ENCODE results near the gene MYCBP2.
"Not testable (repeated sequence)": the region's sequence is repeated elsewhere in the genome, so short reads cannot be mapped to it uniquely, and the experiment has no call there.

MYCBP2 gene

GRCh38 chr13:77213644-77214043 is 113.2 kb downstream of the MYCBP2 start:
- DNase-seq (ENCODE audit: low read depth) = no peak

DNA sequence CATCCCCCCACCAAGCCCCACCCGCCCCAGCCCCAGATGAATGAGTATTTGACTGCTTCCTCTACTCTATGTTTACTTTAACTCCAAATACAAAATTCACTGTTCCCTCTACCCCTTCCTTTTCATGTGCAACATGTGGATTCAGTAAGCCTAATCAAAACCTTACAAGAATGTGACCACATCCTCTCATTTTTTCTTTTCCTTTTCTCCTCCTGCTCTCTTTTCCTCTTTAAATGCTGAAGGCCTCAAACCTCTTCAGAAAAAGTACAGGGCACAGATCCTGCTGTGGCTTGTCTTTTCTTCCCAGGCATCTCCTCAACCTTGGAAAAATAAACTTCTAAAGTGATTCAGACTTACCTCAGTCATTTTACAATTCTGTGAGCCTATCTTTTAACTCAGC is 119.0 kb downstream of the MYCBP2 start:
- DNase-seq (ENCODE audit: low read depth) = peak; percentile 16

GRCh38 chr13:77198995-77199394 is 127.9 kb downstream of the MYCBP2 start:
- not testable (repeated sequence) for DNase-seq (ENCODE audit: low read depth)

DNA sequence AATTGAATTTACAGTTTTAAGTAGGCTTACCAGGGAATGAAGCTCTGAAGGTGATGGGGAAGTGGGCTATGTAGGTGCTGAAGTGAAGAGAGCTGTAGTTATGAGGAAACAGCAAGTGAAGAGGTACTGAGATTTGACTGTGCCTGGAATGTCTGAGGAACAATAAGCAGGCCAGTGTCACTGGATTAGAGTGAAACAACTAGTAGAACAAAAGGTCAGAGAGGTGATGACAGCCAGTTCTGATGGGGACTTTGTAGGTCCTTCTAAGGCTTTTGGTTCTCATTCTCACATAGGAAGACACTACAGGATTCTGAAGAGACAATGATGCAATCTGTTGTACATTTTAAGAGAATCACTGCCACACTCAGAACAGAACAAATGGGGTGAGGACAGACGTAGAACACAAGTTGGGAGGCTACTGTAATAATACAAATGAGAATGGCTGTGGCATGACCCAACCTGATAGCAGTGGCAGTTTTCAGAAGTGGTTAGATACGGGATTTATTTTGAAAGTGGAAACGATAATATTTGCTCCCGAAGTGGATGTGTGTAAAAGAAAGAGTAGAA is 130.8 kb downstream of the MYCBP2 start:
- DNase-seq (ENCODE audit: low read depth) = no peak

DNA sequence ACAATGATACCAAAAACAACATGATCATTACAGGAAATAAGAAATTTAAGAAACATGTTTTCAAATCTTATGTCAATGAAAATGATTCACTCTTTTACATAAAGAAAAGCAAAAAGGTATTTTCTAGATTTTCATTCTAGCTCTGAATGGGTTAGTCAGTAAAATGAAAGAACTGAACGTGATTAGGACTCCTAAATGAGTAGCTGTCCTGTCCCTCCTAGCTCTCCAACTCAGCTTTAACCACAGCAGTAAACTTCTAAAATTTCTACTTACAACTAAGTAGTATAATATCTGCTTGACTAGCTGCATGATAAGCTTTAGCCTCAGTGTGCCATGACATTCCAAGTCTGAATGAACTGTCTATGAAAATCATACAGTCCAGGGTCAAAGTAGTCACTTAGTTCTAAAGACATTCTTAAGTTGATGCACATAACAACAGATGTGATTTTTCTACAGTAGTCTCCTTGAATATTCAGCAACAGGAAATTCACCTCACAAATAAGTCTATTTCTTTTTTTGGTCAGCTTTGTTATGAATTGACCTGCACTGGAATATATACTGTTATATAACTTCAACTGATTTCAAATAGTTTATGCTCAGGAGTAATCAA is 136.4 kb downstream of the MYCBP2 start:
- DNase-seq (ENCODE audit: low read depth) = no peak

GRCh38 chr13:77185721-77186120 is 141.2 kb downstream of the MYCBP2 start:
- no peak for DNase-seq (ENCODE audit: low read depth)

GRCh38 chr13:77184455-77184854 is 142.4 kb downstream of the MYCBP2 start:
- no peak for DNase-seq (ENCODE audit: low read depth)

- no peak for DNase-seq (ENCODE audit: low read depth)
These were observed 146.9 kb downstream of the MYCBP2 start for GRCh38 chr13:77180011-77180410.

DNA sequence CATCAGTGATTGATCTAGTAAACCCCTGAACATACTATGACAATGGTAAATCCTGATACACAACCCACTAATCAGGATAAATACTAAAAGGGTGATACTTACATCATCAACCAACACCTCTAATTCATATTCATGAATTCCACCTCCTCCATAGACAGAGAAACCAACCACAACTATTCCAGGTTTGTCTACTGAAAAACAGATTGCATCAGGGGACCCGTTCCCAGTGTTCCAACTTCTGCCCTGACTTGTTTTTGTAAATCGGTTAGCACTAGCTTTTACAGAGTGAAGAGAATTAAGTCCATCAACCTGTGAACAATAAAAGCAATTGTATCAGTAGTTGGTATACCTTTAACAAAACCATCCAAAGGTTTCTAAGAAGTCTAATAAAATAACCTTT is 149.2 kb downstream of the MYCBP2 start:
- DNase-seq (ENCODE audit: low read depth) = no peak

DNA sequence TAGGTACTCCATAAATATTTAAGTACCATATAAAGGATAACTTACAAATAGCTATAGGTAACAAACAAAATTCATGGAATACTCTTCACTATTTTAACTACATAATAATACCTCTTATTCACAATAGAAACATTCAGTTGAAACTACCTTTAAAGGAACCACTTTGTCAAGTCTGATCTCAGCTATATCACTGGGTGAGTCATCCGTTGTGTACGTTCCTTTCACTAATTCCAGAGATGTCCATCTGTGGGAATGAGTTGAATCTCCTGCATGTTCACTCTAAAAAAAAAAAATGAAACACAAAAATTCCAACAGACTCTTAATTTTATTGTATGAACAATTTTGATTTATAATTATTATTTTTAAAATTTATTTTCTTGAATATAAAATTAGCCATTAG is 150.5 kb downstream of the MYCBP2 start:
- no peak for DNase-seq (ENCODE audit: low read depth)

- no peak for DNase-seq (ENCODE audit: low read depth)
These were observed 154.2 kb downstream of the MYCBP2 start for GRCh38 chr13:77172650-77173049.

- no peak for DNase-seq (ENCODE audit: low read depth)
These were observed 155.4 kb downstream of the MYCBP2 start for GRCh38 chr13:77171451-77171850.

GRCh38 chr13:77168237-77168636 is 158.7 kb downstream of the MYCBP2 start:
- DNase-seq (ENCODE audit: low read depth) = no peak

DNA sequence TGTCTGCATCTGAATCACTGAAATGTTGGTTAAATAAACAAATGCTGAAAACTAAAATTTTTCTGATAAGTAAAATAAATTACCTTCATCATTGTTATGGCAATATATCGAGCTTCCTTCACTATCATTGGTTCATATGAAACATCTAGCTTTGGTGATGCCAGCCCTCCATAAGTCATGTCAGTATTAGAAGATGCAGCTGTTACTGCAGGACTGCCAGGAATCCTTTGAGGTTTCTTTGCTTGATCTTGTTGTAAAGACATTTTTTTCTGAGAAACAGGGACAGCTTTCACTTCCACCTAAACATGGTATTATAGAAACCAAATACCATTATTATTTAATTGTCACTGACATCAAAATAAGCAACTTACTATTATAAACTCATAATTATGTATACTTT is 176.2 kb downstream of the MYCBP2 start:
- no peak for DNase-seq (ENCODE audit: low read depth)

DNA sequence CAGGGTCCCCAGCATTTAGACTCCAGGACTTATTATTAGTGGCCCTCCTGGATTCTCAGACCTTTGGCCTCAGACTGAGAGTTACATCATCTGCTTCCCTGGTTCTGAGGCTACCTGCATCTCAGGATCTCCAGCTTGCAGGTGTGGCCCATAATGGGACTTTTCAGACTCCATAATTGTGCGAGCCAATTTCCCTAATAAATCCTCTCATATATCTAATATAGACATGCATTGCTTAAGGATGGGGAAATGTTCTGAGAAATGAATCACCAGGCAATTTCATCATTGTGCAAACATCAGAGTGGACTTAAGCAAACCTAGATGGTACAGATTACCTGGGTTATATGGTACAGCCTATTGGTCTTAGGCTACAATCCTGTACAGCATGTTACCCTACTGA is 183.5 kb downstream of the MYCBP2 start:
- no peak for DNase-seq (ENCODE audit: low read depth)

DNA sequence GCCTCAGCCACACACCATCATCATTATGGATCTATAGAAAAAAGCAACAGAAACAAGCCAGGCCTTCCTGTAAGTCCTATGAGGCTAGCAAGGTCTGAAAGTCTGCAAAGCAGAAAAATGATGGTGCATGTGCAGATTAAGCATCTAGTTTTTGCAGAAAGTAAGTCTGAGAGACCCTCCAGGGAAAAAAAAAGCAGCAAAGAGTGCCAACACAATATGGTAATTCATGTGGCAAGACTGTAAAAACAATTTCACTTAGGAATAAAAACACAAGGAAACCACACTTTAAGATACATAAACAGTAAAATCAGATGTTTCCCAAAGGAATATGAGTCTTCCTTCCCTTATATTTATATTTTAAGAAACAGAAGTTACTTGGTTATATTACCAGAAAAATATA is 187.6 kb downstream of the MYCBP2 start:
- DNase-seq (ENCODE audit: low read depth) = no peak

- no peak for DNase-seq (ENCODE audit: low read depth)
These were observed 188.1 kb downstream of the MYCBP2 start for GRCh38 chr13:77138813-77139212.

- no peak for DNase-seq (ENCODE audit: low read depth)
These were observed 189.9 kb downstream of the MYCBP2 start for GRCh38 chr13:77136902-77137420.

- DNase-seq (ENCODE audit: low read depth) = no peak
These were observed 202.5 kb downstream of the MYCBP2 start for GRCh38 chr13:77124423-77124822.

- no peak for DNase-seq (ENCODE audit: low read depth)
These were observed 208.8 kb downstream of the MYCBP2 start for GRCh38 chr13:77118134-77118533.

DNA sequence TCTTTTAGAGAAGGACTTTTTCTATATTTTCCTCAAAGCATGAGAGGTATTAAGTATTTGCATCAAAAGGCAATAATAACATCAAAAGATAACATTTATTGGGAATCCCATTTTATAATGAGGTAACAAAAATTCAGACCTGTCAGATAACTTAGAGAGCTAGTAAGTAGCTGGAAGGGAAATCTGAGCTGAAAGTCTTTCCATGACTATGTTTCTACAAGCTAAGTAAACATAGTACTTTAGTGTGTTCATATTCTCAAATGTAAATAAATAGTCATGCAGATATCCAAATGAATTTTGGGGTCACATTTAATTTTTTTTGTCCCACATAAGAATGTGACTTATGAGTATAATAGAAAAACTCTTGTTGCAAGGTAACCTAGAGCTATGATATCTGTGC is 212.6 kb downstream of the MYCBP2 start:
- DNase-seq (ENCODE audit: low read depth) = no peak

DNA sequence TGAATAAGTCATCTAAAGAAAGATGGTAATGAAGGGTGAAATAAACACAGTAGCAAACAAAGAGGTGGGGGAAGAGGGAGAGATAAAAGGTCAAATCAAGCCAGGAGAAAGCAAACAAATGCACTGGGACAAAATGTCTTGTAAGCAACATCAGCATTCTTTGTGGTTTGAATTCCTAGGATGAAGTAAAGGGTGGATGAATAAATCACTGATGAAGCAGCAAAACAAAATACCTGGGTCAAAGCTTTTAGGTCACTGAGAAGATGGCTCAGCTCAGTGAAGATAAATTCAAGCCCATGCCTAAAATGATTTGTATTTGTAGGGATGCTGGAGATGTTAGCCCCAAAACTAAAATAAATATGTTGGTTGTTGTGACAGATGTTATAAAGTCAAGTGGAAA is 213.4 kb downstream of the MYCBP2 start:
- DNase-seq (ENCODE audit: low read depth) = no peak

- no peak for DNase-seq (ENCODE audit: low read depth)
These were observed 221.8 kb downstream of the MYCBP2 start for GRCh38 chr13:77105051-77105450.

DNA sequence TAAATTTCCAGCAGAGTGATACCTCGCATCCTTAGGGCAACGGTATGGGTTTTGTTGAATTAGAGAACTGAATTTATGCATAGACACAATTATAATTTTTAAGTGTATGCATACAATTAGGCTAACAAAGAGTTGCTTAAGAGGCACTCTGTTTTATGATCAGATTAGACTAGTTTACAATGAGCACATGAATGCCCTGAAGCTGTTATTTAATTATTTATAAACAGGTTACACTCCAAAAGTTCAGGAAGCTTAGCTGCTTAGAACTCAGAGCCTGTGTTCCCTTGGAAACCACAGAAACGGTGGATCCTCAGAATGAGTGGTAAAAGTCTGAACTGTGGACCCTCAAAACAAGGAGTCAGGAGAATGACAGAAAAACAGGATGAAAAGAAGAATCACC is 227.5 kb downstream of the MYCBP2 start:
- DNase-seq (ENCODE audit: low read depth) = no peak

Data from HS-5 (cell line).